GM23248 (cell line): ENCODE results near the gene USP17L25.
"Not testable (repeated sequence)": the region's sequence is repeated elsewhere in the genome, so short reads cannot be mapped to it uniquely, and the experiment has no call there.

Experiments
- EZH2 ChIP-seq: fragments of 200-600 bp; sonication (generic); IDR thresholded peaks from 2 replicates; pipeline ENCODE4 v1.6.1; 2018; ENCODE audit warnings: antibody characterized with exemption, mild to moderate bottlenecking; ENCODE audit not compliant: insufficient read depth, poor library complexity, severe bottlenecking
- EZH2phosphoT487 ChIP-seq: fragments of 200-600 bp; sonication (generic); IDR thresholded peaks from 2 replicates; pipeline ENCODE4 v1.6.1; 2018; ENCODE audit warnings: antibody characterized with exemption, moderate library complexity, mild to moderate bottlenecking, low read depth; ENCODE audit not compliant: insufficient read depth

DNA sequence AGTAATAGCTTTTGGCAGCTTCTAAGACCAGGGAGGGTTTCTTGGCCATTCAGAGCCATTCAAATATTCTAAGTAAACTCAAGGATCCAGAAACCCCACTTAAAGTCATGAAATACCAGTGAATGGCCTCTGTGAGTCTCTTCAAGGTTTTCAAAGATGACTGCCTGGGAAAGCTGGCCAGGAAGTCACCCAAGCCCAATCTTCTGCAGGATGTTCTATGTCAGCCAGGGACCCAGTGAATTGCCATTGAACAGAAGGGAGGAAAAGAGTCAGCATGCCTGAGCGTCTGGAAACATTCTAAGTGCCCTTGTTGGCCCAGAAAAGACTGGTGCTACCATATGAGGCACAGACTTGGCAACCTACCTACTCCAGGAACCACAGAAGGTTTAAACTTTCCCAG lies 50.2 kb downstream of the USP17L25 start:
- TF ChIP-seq EZH2, EZH2phosphoT487: not testable (repeated sequence)
